ENCODE data around the gene TNNI2. TPM values are rescaled to one million over a fixed set of nuclear protein-coding genes. Genes with fewer than 3 reads are reported as not detected.

The TNNI2 gene
- total RNA-seq, 1 experiment from 2014 or later = not detected

- Histone ChIP-seq H3K27ac (ENCODE audit: insufficient read length, low read depth, low read length) (no peak overlapping the region), H2AFZ (ENCODE audit: low read length) (no peak overlapping the region), H2BK20ac (ENCODE audit: low read depth, low read length, poor library complexity, severe bottlenecking) (no peak overlapping the region), H3K23ac (ENCODE audit: insufficient read length, low read depth, low read length) (no peak overlapping the region), H2BK15ac (ENCODE audit: low read depth, low read length) (no peak overlapping the region), H2BK5ac (ENCODE audit: insufficient read length, low read length) (no peak overlapping the region), H3K4me1 (ENCODE audit: insufficient read depth, low read length) (peaks cover 3% of the 10 kb centered on the region; the same call in 1 of the 2 replicates), H3K23me2 (ENCODE audit: insufficient read length, low read depth, low read length, poor library complexity, severe bottlenecking) (no peaks in the 10 kb centered on the region), H2AK5ac (ENCODE audit: insufficient read length, low read length) (no peak overlapping the region), H4K20me1 (ENCODE audit: control insufficient read depth, insufficient read depth, insufficient read length) (no peaks in the 10 kb centered on the region), H3T11ph (ENCODE audit: low read length) (no peak overlapping the region), H3K27me3 (ENCODE audit: insufficient read depth, low read length) (no peaks in the 10 kb centered on the region), H3K14ac (ENCODE audit: insufficient read depth, low read length) (no peak overlapping the region; the same call in 1 of the 2 replicates), H3K4me2 (ENCODE audit: insufficient read depth, insufficient read length, low read length) (no peak overlapping the region), H3K4ac (ENCODE audit: low read depth, low read length) (no peak overlapping the region), H2BK120ac (ENCODE audit: low read depth, low read length, poor library complexity, severe bottlenecking) (no peak overlapping the region), H2BK12ac (ENCODE audit: insufficient read length, low read depth, low read length) (no peak overlapping the region), H3K18ac (ENCODE audit: insufficient read length, low read depth, low read length) (no peak overlapping the region), H4K8ac (replicated peaks; ENCODE audit: insufficient read length, low read depth, low read length) (no peak overlapping the region), H3K56ac (ENCODE audit: insufficient read length, low read depth, low read length) (no peak overlapping the region), H4K5ac (ENCODE audit: insufficient read length, low read depth, low read length) (no peak overlapping the region), H4K91ac (ENCODE audit: insufficient read length, low read depth, low read length) (no peak overlapping the region), H3K79me2 (ENCODE audit: insufficient read depth, low read length) (no peaks in the 10 kb centered on the region), H3K9me3 (ENCODE audit: control insufficient read depth, low read depth, low read length) (no peaks in the 10 kb centered on the region), H3K9ac (ENCODE audit: extremely low read depth, insufficient read length, low read length) (no peak overlapping the region), H3K79me1 (ENCODE audit: insufficient read depth, low read depth, low read length, poor library complexity, severe bottlenecking) (no peaks in the 10 kb centered on the region)
- H3K27ac Mint-ChIP-seq = no peak overlapping the region
- no peaks in the 10 kb centered on the region; a peak in 1 of 5 replicates for H3K9me3 Mint-ChIP-seq
- H3K4me3 Mint-ChIP-seq = no peak overlapping the region
- TF ChIP-seq CTCF (conservative IDR thresholded peaks at IDR 0.05) = no peak
- H3K4me1 Mint-ChIP-seq = peaks cover 5 to 11% of the 10 kb centered on the region in 2 experiments; a peak in 3 of 4 replicates
- peaks cover 21% of the 10 kb centered on the region for H3K27me3 Mint-ChIP-seq (ENCODE audit: low read depth)
- no peaks in the 10 kb centered on the region for H3K36me3 Mint-ChIP-seq (ENCODE audit: insufficient read depth in 1 of 3, low read depth in 3 of 3)
- DNase-seq = peak; percentile 51
- WGBS (ENCODE audit: extremely low coverage, insufficient read length, low lambda C conversion rate) = no CpG with 5 or more reads among the region's 27 CpGs
Measured at GRCh38 chr11:1863352-1864216, 24.8 kb downstream of the TNNI2 start.

Measured in H9 (cell line).